Ishikawa (cell line): ENCODE data around the gene FAM50A.

Experiments
- CREB1 ChIP-seq: IDR thresholded peaks from 2 replicates; pipeline ENCODE4 v1.6.1; 2012; ENCODE audit warnings: low read depth
- EGR1 ChIP-seq: IDR thresholded peaks from 2 replicates; pipeline ENCODE4 v1.6.1; 2012
- FOXM1 ChIP-seq: IDR thresholded peaks from 2 replicates; pipeline ENCODE4 v1.6.1; 2012; ENCODE audit warnings: low read depth, borderline replicate concordance
- TAF1 ChIP-seq: IDR thresholded peaks from 2 replicates; pipeline ENCODE4 v1.6.1; 2012; ENCODE audit warnings: low read depth, mild to moderate bottlenecking
- YY1 ChIP-seq: IDR thresholded peaks from 2 replicates; pipeline ENCODE4 v1.6.1; 2012; ENCODE audit warnings: low read depth
- TF ChIP-seq, protein P1 (sequence below): IDR thresholded peaks from 2 replicates; pipeline ENCODE4 v1.6.1; 2012; ENCODE audit warnings: low read depth, mild to moderate bottlenecking

DNA sequence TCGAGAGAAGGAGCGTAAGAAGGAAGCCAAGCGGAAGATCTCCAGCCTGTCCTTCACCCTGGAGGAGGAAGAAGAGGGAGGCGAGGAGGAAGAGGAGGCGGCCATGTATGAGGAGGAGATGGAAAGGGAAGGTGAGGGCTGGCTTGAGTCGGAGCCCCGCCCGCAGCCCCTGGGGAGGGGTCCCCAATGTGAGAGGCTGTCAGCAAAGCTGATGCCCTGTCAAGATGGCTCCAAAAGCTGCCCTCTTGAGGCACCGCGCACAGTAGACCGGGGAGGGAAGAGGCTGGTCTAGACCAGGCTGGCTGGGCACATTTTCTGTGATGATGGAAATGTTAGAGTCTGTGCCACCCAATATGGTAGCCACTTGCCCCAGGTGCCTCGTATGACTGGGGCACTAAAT, 2.5 kb downstream of the FAM50A start:
- TF ChIP-seq, protein P1, sequence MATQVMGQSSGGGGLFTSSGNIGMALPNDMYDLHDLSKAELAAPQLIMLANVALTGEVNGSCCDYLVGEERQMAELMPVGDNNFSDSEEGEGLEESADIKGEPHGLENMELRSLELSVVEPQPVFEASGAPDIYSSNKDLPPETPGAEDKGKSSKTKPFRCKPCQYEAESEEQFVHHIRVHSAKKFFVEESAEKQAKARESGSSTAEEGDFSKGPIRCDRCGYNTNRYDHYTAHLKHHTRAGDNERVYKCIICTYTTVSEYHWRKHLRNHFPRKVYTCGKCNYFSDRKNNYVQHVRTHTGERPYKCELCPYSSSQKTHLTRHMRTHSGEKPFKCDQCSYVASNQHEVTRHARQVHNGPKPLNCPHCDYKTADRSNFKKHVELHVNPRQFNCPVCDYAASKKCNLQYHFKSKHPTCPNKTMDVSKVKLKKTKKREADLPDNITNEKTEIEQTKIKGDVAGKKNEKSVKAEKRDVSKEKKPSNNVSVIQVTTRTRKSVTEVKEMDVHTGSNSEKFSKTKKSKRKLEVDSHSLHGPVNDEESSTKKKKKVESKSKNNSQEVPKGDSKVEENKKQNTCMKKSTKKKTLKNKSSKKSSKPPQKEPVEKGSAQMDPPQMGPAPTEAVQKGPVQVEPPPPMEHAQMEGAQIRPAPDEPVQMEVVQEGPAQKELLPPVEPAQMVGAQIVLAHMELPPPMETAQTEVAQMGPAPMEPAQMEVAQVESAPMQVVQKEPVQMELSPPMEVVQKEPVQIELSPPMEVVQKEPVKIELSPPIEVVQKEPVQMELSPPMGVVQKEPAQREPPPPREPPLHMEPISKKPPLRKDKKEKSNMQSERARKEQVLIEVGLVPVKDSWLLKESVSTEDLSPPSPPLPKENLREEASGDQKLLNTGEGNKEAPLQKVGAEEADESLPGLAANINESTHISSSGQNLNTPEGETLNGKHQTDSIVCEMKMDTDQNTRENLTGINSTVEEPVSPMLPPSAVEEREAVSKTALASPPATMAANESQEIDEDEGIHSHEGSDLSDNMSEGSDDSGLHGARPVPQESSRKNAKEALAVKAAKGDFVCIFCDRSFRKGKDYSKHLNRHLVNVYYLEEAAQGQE: no peak
- TF ChIP-seq YY1 (no peak), CREB1 (no peak), FOXM1 (no peak), TAF1 (no peak), EGR1 (no peak)
